HepG2 (cell line): ENCODE results near the gene MRPL14. TPM values are rescaled to one million over a fixed set of nuclear protein-coding genes. Genes with fewer than 3 reads are reported as not detected.

Source experiments
- ATF4 ChIP-seq, 2 experiments: fragments of 450-650 bp in 1 of 2; sonication (generic) in 1 of 2; formaldehyde crosslinking; IDR thresholded peaks; 2 replicates each; pipeline versions ENCODE4 v1.5.0 to v1.8.0; 2020 to 2022; ENCODE audit warnings: mild to moderate bottlenecking in 1 of 2, missing genetic modification reagents in 1 of 2
- ATF7 ChIP-seq, 2 experiments: fragments of 450-650 bp in 1 of 2; sonication (generic) in 1 of 2; formaldehyde crosslinking in 1 of 2; IDR thresholded peaks; 2 replicates each; pipeline versions ENCODE4 v1.4.0 to v1.6.1; 2016 to 2020; ENCODE audit warnings: antibody characterized with exemption in 1 of 2, mild to moderate bottlenecking in 1 of 2, missing genetic modification reagents in 1 of 2
- CBFB ChIP-seq: sonication (generic); formaldehyde crosslinking; IDR thresholded peaks from 2 replicates; pipeline ENCODE4 v1.4.0; 2020; ENCODE audit warnings: missing genetic modification reagents
- CENPX ChIP-seq: sonication (generic); formaldehyde crosslinking; IDR thresholded peaks from 2 replicates; pipeline ENCODE4 v1.9.0; 2021; ENCODE audit warnings: mild to moderate bottlenecking, missing genetic modification reagents, moderate library complexity
- HNF4A ChIP-seq: sonication (generic); formaldehyde crosslinking; IDR thresholded peaks from 2 replicates; pipeline ENCODE4 v1.4.0; 2020; ENCODE audit warnings: missing genetic modification reagents
- HOXD1 ChIP-seq: sonication (generic); formaldehyde crosslinking; IDR thresholded peaks from 2 replicates; pipeline ENCODE4 v1.5.0; 2020; ENCODE audit warnings: missing genetic modification reagents
- IRX3 ChIP-seq: sonication (generic); formaldehyde crosslinking; IDR thresholded peaks from 2 replicates; pipeline ENCODE4 v1.8.1; 2023; ENCODE audit warnings: mild to moderate bottlenecking, low read depth, missing genetic modification reagents, borderline replicate concordance
- ISX ChIP-seq: sonication (generic); formaldehyde crosslinking; conservative IDR thresholded peaks from 2 replicates; pipeline ENCODE4 v1.5.0; 2020; ENCODE audit warnings: missing genetic modification reagents
- KLF12 ChIP-seq: sonication (generic); formaldehyde crosslinking; IDR thresholded peaks from 2 replicates; pipeline ENCODE4 v1.4.0; 2020; ENCODE audit warnings: missing genetic modification reagents, borderline replicate concordance
- PPARG ChIP-seq: conservative IDR thresholded peaks from 2 replicates; pipeline ENCODE4 v1.6.1; 2016; ENCODE audit warnings: missing biosample characterization, missing genetic modification reagents
- ZBTB20 ChIP-seq: sonication (generic); formaldehyde crosslinking; IDR thresholded peaks from 2 replicates; pipeline ENCODE4 v1.8.1; 2023; ENCODE audit warnings: missing genetic modification reagents, low read depth, mild to moderate bottlenecking, borderline replicate concordance
- ZBTB4 ChIP-seq: sonication (generic); formaldehyde crosslinking; IDR thresholded peaks from 2 replicates; pipeline ENCODE4 v1.4.0; 2020; ENCODE audit warnings: missing genetic modification reagents, mild to moderate bottlenecking, borderline replicate concordance
- ZKSCAN8 ChIP-seq: IDR thresholded peaks from 2 replicates; pipeline ENCODE4 v1.6.1; 2016; ENCODE audit warnings: borderline replicate concordance, missing genetic modification reagents, missing compliant biosample characterization
- ZMYM2 ChIP-seq: sonication (generic); formaldehyde crosslinking; IDR thresholded peaks from 2 replicates; pipeline ENCODE4 v1.8.0; 2022; ENCODE audit warnings: mild to moderate bottlenecking, missing genetic modification reagents
- ZNF343 ChIP-seq: sonication (generic); formaldehyde crosslinking; IDR thresholded peaks from 2 replicates; pipeline ENCODE4 v1.4.0; 2020; ENCODE audit warnings: mild to moderate bottlenecking, missing genetic modification reagents
- ZNF615 ChIP-seq: sonication (generic); formaldehyde crosslinking; IDR thresholded peaks from 2 replicates; pipeline ENCODE4 v1.5.0; 2020; ENCODE audit warnings: mild to moderate bottlenecking, missing genetic modification reagents, borderline replicate concordance
- ZNF746 ChIP-seq: sonication (generic); formaldehyde crosslinking; IDR thresholded peaks from 2 replicates; pipeline ENCODE4 v1.8.0; 2022; ENCODE audit warnings: mild to moderate bottlenecking, missing genetic modification reagents
- ZSCAN9 ChIP-seq: IDR thresholded peaks from 2 replicates; pipeline ENCODE4 v1.6.1; 2016; ENCODE audit warnings: borderline replicate concordance
- ZZZ3 ChIP-seq: sonication (generic); formaldehyde crosslinking; IDR thresholded peaks from 2 replicates; pipeline ENCODE4 v1.4.0; 2020; ENCODE audit warnings: missing genetic modification reagents, mild to moderate bottlenecking, borderline replicate concordance
- polyA plus RNA-seq, 8 experiments: library from polyadenylated mRNA; depleted of rRNA in 3 of 8; stranded (reverse) in 7 of 8; unstranded in 1 of 8; fragments of >200 nt; fragmentation: Illumina TruSeq in 4 of 8; extraction: Trizol in 4 of 8; gene quantifications; 2 replicates each; pipeline versions ENCODE4 v1.2.1 to v1.2.3, GENCODE V29; 2011 to 2016; ENCODE audit warnings: low read depth in 4 of 8, missing spikeins in 1 of 8, mixed read lengths in 1 of 8; ENCODE audit not compliant: insufficient read depth in 1 of 8
- total RNA-seq, 5 experiments: library from RNA; depleted of rRNA; stranded (reverse); fragments of >200 nt; fragmentation: Illumina TruSeq; extraction: Trizol; gene quantifications; 2 replicates each; pipeline ENCODE4 v1.2.3, GENCODE V29; 2016; ENCODE audit warnings: low read depth in 1 of 5
- TF ChIP-seq, protein P1 (sequence below): sonication (generic); formaldehyde crosslinking; IDR thresholded peaks from 2 replicates; pipeline ENCODE4 v1.4.0; 2020; ENCODE audit warnings: missing genetic modification reagents, borderline replicate concordance
- TF ChIP-seq, protein P2 (sequence below): sonication (generic); formaldehyde crosslinking; IDR thresholded peaks from 2 replicates; pipeline ENCODE4 v1.4.0; 2020; ENCODE audit warnings: mild to moderate bottlenecking, missing genetic modification reagents

The MRPL14 gene
- total and polyA plus RNA-seq, 2 of the 13 experiments (the other 11 are each of a cell fraction or from before 2014, with no cell fraction given), result 157 to 178 TPM

DNA sequence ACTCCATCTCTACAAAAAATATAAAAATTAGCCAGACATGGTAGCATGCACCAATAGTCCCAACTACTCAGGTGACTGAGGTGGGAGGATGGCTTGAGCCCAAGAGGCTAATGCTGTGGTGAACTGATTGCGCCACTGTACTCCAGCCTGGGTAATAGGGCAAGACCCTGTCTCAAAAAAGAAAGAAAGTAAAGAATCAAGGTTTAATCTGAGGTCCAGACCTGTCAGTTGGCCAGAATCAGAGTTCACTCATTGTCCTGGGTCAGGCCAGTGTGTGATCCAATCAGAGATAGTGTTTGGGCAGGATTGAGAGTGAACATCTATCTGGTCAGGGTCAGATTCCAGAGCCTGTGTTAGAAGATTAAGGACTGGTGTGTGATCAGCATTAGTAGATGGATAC lies 15.6 kb upstream of the MRPL14 start (continued):
- TF ChIP-seq, protein P1, sequence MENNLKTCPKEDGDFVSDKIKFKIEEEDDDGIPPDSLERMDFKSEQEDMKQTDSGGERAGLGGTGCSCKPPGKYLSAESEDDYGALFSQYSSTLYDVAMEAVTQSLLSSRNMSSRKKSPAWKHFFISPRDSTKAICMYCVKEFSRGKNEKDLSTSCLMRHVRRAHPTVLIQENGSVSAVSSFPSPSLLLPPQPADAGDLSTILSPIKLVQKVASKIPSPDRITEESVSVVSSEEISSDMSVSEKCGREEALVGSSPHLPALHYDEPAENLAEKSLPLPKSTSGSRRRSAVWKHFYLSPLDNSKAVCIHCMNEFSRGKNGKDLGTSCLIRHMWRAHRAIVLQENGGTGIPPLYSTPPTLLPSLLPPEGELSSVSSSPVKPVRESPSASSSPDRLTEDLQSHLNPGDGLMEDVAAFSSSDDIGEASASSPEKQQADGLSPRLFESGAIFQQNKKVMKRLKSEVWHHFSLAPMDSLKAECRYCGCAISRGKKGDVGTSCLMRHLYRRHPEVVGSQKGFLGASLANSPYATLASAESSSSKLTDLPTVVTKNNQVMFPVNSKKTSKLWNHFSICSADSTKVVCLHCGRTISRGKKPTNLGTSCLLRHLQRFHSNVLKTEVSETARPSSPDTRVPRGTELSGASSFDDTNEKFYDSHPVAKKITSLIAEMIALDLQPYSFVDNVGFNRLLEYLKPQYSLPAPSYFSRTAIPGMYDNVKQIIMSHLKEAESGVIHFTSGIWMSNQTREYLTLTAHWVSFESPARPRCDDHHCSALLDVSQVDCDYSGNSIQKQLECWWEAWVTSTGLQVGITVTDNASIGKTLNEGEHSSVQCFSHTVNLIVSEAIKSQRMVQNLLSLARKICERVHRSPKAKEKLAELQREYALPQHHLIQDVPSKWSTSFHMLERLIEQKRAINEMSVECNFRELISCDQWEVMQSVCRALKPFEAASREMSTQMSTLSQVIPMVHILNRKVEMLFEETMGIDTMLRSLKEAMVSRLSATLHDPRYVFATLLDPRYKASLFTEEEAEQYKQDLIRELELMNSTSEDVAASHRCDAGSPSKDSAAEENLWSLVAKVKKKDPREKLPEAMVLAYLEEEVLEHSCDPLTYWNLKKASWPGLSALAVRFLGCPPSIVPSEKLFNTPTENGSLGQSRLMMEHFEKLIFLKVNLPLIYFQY, result no peak
- no peak for TF ChIP-seq ZNF746
- TF ChIP-seq ISX (CRISPR knock-in tag), result no peak
- TF ChIP-seq ZKSCAN8, result no peak
- no peak for TF ChIP-seq HOXD1 (CRISPR knock-in tag)
- TF ChIP-seq ZNF615, result no peak
- no peak for TF ChIP-seq ZBTB20 (CRISPR knock-in tag)
- TF ChIP-seq ZNF343 (CRISPR knock-in tag), result no peak
- no peak for TF ChIP-seq ZZZ3 (CRISPR knock-in tag)
- no peak for TF ChIP-seq ATF7 (IDR thresholded peaks at IDR 0.05)
- no peak for TF ChIP-seq ATF7 (CRISPR knock-in tag; IDR thresholded peaks at IDR 0.05)
- TF ChIP-seq IRX3 (CRISPR knock-in tag), result no peak
- no peak for TF ChIP-seq CBFB (CRISPR knock-in tag)
- TF ChIP-seq ZMYM2 (CRISPR knock-in tag), result no peak
- TF ChIP-seq CENPX (CRISPR knock-in tag), result no peak
- peak; percentile 82 for TF ChIP-seq HNF4A (CRISPR knock-in tag)
- peak; percentile 49; the same call in 1 of the 2 replicates for TF ChIP-seq PPARG (CRISPR knock-in tag)
- TF ChIP-seq ZBTB4 (CRISPR knock-in tag), result no peak
- no peak for TF ChIP-seq KLF12 (CRISPR knock-in tag)
- TF ChIP-seq ATF4 (CRISPR knock-in tag; IDR thresholded peaks at IDR 0.05), result no peak
- TF ChIP-seq ZSCAN9 (CRISPR knock-in tag), result no peak
- TF ChIP-seq, protein P2, sequence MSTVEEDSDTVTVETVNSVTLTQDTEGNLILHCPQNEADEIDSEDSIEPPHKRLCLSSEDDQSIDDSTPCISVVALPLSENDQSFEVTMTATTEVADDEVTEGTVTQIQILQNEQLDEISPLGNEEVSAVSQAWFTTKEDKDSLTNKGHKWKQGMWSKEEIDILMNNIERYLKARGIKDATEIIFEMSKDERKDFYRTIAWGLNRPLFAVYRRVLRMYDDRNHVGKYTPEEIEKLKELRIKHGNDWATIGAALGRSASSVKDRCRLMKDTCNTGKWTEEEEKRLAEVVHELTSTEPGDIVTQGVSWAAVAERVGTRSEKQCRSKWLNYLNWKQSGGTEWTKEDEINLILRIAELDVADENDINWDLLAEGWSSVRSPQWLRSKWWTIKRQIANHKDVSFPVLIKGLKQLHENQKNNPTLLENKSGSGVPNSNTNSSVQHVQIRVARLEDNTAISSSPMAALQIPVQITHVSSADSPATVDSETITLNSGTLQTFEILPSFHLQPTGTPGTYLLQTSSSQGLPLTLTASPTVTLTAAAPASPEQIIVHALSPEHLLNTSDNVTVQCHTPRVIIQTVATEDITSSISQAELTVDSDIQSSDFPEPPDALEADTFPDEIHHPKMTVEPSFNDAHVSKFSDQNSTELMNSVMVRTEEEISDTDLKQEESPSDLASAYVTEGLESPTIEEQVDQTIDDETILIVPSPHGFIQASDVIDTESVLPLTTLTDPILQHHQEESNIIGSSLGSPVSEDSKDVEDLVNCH (CRISPR knock-in tag), result no peak
